A549 (cell line): ENCODE measurements around the gene ARL15. TPM values are rescaled to one million over a fixed set of nuclear protein-coding genes. Genes with fewer than 3 reads are reported as not detected.

Source experiments
- ATAC-seq, 2 experiments: fragments of 200-7000 bp in 1 of 2; fragments of >200 bp in 1 of 2; cut with Nextera tagmentation in 1 of 2; cut with Tn5 transposase in 1 of 2; 3 replicates each; pipeline versions ENCODE4 v1.8.0 to v1.9.1; 2018 to 2020; ENCODE audit warnings: mild to moderate bottlenecking in 1 of 2, moderate library complexity in 1 of 2
- CTCF ChIA-PET: fragments of 300-600 bp; sonication (Branson Sonifier 250); formaldehyde crosslinking; extraction: SDS; loops from one replicate; lab custom pipeline; 2021; ENCODE audit warnings: antibody characterized with exemption, inconsistent platforms; lab: Yijun Ruan, JAX
- POLR2A ChIA-PET: fragments of 350-600 bp; formaldehyde crosslinking; extraction: SDS; loops from one replicate; lab custom pipeline; 2021; ENCODE audit warnings: antibody characterized with exemption, inconsistent platforms; lab: Yijun Ruan, JAX
- DNase-seq, 2 experiments: peaks; one replicate each; pipeline versions ENCODE4 v3.0.0 to v3.0.0-alpha.2; 2011 to 2016; ENCODE audit warnings: low read depth in 1 of 2, low spot score in 1 of 2
- FAIRE-seq: peaks from 2 replicates; lab custom pipeline; 2011; peaks lifted over from hg19 to GRCh38; lab: Jason Lieb, UNC
- H3K27ac ChIP-seq, 2 experiments: fragments of >200 bp; sonication (Bioruptor Twin); formaldehyde crosslinking; 3 replicates each; pipeline ENCODE4 v1.5.1; 2016 to 2017
- H3K4me1 ChIP-seq: fragments of >200 bp; sonication (Bioruptor Twin); formaldehyde crosslinking; 3 replicates; pipeline ENCODE4 v1.6.1; 2016
- H3K4me2 ChIP-seq: fragments of >200 bp; sonication (Bioruptor Twin); formaldehyde crosslinking; 3 replicates; pipeline ENCODE4 v1.6.1; 2016
- H3K4me3 ChIP-seq: fragments of >200 bp; sonication (Bioruptor Twin); formaldehyde crosslinking; 3 replicates; pipeline ENCODE4 v1.5.1; 2016
- H3K9me3 ChIP-seq: fragments of >200 bp; sonication (Bioruptor Twin); formaldehyde crosslinking; 3 replicates; pipeline ENCODE4 v1.6.1; 2016
- CBX2 ChIP-seq: fragments of 200-600 bp; sonication (generic); IDR thresholded peaks from 2 replicates; pipeline ENCODE4 v1.6.1; 2016; ENCODE audit warnings: low read depth, mild to moderate bottlenecking, borderline replicate concordance
- CHD2 ChIP-seq: fragments of 150-350 bp; IDR thresholded peaks from 2 replicates; pipeline ENCODE4 v1.6.1; 2014; ENCODE audit warnings: low read length; ENCODE audit not compliant: partially characterized antibody
- EHF ChIP-seq: fragments of 250-450 bp; sonication (Bioruptor Pico); IDR thresholded peaks from 2 replicates; pipeline ENCODE4 v1.5.0; 2020; ENCODE audit warnings: mild to moderate bottlenecking
- ELK1 ChIP-seq: fragments of 150-350 bp; IDR thresholded peaks from 2 replicates; pipeline ENCODE4 v1.6.1; 2014; ENCODE audit warnings: low read depth, mild to moderate bottlenecking, low read length
- ESRRA ChIP-seq: fragments of 150-350 bp; IDR thresholded peaks from 2 replicates; pipeline ENCODE4 v1.6.1; 2014; ENCODE audit warnings: mild to moderate bottlenecking, low read length, borderline replicate concordance
- FOSB ChIP-seq: fragments of 250-450 bp; sonication (Bioruptor Pico); IDR thresholded peaks from 2 replicates; pipeline ENCODE4 v1.5.0; 2020; ENCODE audit warnings: mild to moderate bottlenecking, moderate library complexity
- FOXS1 ChIP-seq: fragments of 250-450 bp; sonication (Bioruptor Pico); IDR thresholded peaks from 2 replicates; pipeline ENCODE4 v1.5.0; 2020; ENCODE audit warnings: mild to moderate bottlenecking, moderate library complexity
- HOXA7 ChIP-seq: fragments of 250-450 bp; sonication (Bioruptor Pico); IDR thresholded peaks from 2 replicates; pipeline ENCODE4 v1.5.0; 2020; ENCODE audit warnings: mild to moderate bottlenecking, moderate library complexity
- HOXB13 ChIP-seq: fragments of 250-450 bp; sonication (Bioruptor Pico); IDR thresholded peaks from 2 replicates; pipeline ENCODE4 v1.5.0; 2020; ENCODE audit warnings: low read depth, mild to moderate bottlenecking, moderate library complexity
- HOXB5 ChIP-seq: fragments of 250-450 bp; sonication (Bioruptor Pico); IDR thresholded peaks from 2 replicates; pipeline ENCODE4 v1.5.0; 2020; ENCODE audit warnings: mild to moderate bottlenecking, moderate library complexity
- JUN ChIP-seq, 2 experiments: fragments of >200 bp; sonication (Bioruptor Twin); formaldehyde crosslinking; IDR thresholded peaks; 2 replicates in 1 of 2; 3 replicates in 1 of 2; pipeline ENCODE4 v1.6.1; 2016 to 2017
- JUNB ChIP-seq: fragments of >200 bp; sonication (Bioruptor Twin); formaldehyde crosslinking; IDR thresholded peaks from 2 replicates; pipeline ENCODE4 v1.6.1; 2016
- KDM1A ChIP-seq: fragments of 200-600 bp; sonication (generic); IDR thresholded peaks from 2 replicates; pipeline ENCODE4 v1.6.1; 2016; ENCODE audit warnings: low read depth, mild to moderate bottlenecking
- MAFK ChIP-seq: fragments of 450-650 bp; IDR thresholded peaks from 2 replicates; pipeline ENCODE4 v1.6.1; 2014; ENCODE audit not compliant: partially characterized antibody
- MAX ChIP-seq: IDR thresholded peaks from 2 replicates; pipeline ENCODE4 v1.6.1; 2012
- MAZ ChIP-seq: fragments of 150-350 bp; IDR thresholded peaks from 2 replicates; pipeline ENCODE4 v1.6.1; 2014; ENCODE audit warnings: antibody characterized with exemption, low read depth, low read length, borderline replicate concordance
- MYC ChIP-seq: IDR thresholded peaks from 2 replicates; pipeline ENCODE4 v1.6.1; 2012; ENCODE audit warnings: mild to moderate bottlenecking, inconsistent platforms, low read length, improper control_type of control experiment, borderline replicate concordance
- NPAS2 ChIP-seq: fragments of 250-450 bp; sonication (Bioruptor Pico); IDR thresholded peaks from 2 replicates; pipeline ENCODE4 v1.8.0; 2022; ENCODE audit warnings: mild to moderate bottlenecking, moderate library complexity, borderline replicate concordance
- PHF8 ChIP-seq: fragments of 200-600 bp; sonication (generic); IDR thresholded peaks from 2 replicates; pipeline ENCODE4 v1.6.1; 2016; ENCODE audit warnings: low read depth, mild to moderate bottlenecking, antibody characterized with exemption, moderate library complexity, borderline replicate concordance
- POLR2A ChIP-seq: IDR thresholded peaks from 2 replicates; pipeline ENCODE4 v1.6.1; 2012; ENCODE audit warnings: mild to moderate bottlenecking, low read length
- RARB ChIP-seq: fragments of 250-450 bp; sonication (Bioruptor Pico); IDR thresholded peaks from 2 replicates; pipeline ENCODE4 v1.8.0; 2021; ENCODE audit warnings: mild to moderate bottlenecking, moderate library complexity
- RCOR1 ChIP-seq: fragments of 150-350 bp; IDR thresholded peaks from 2 replicates; pipeline ENCODE4 v1.6.1; 2014; ENCODE audit warnings: antibody characterized with exemption, low read length, low read depth
- REST ChIP-seq: fragments of 200-600 bp; sonication (generic); IDR thresholded peaks from 2 replicates; pipeline ENCODE4 v1.6.1; 2016; ENCODE audit warnings: antibody characterized with exemption, mild to moderate bottlenecking, moderate library complexity
- RNF2 ChIP-seq: fragments of 200-600 bp; sonication (generic); IDR thresholded peaks from 2 replicates; pipeline ENCODE4 v1.6.1; 2016; ENCODE audit warnings: low read depth, mild to moderate bottlenecking, antibody characterized with exemption, moderate library complexity, borderline replicate concordance
- ZSCAN20 ChIP-seq: fragments of 250-450 bp; sonication (Bioruptor Pico); IDR thresholded peaks from 2 replicates; pipeline ENCODE4 v1.8.0; 2022; ENCODE audit warnings: mild to moderate bottlenecking, moderate library complexity
- WGBS: methylation state at CpG from one replicate; pipeline ENCODE4 v1.1.6; 2017; ENCODE audit errors: missing lambda C conversion rate; 5-methylcytosine and 5-hydroxymethylcytosine counted together
- polyA plus RNA-seq, 4 experiments: library from polyadenylated mRNA; depleted of rRNA in 3 of 4; stranded (reverse); fragments of >200 nt; fragmentation: RNase III in 1 of 4; extraction: RNeasy Plus Mini Kit Qiagen cat#74134 plus additional on column Dnase treatment in 1 of 4; gene quantifications; 2 replicates in 3 of 4; 3 replicates in 1 of 4; pipeline ENCODE4 v1.2.3, GENCODE V29; 2011 to 2017
- TF ChIP-seq, protein P1 (sequence below): fragments of >200 bp; sonication (Bioruptor Twin); formaldehyde crosslinking; IDR thresholded peaks from 2 replicates; pipeline ENCODE4 v1.6.1; 2016
- TF ChIP-seq, protein P2 (sequence below): fragments of >200 bp; sonication (Bioruptor Twin); formaldehyde crosslinking; IDR thresholded peaks from 3 replicates; pipeline ENCODE4 v1.5.1; 2016
- TF ChIP-seq, protein P3 (sequence below): fragments of 250-450 bp; sonication (Bioruptor Pico); IDR thresholded peaks from 2 replicates; pipeline ENCODE4 v1.5.0; 2020; ENCODE audit warnings: low read depth, mild to moderate bottlenecking, moderate library complexity
- TF ChIP-seq, protein P4 (sequence below): fragments of >200 bp; sonication (Bioruptor Twin); formaldehyde crosslinking; IDR thresholded peaks from 3 replicates; pipeline ENCODE4 v1.6.1; 2016

The ARL15 gene
- polyA plus RNA-seq, 2 of the 4 experiments (the other 2 are of a cell fraction) = 11.8 to 12.1 TPM

DNA sequence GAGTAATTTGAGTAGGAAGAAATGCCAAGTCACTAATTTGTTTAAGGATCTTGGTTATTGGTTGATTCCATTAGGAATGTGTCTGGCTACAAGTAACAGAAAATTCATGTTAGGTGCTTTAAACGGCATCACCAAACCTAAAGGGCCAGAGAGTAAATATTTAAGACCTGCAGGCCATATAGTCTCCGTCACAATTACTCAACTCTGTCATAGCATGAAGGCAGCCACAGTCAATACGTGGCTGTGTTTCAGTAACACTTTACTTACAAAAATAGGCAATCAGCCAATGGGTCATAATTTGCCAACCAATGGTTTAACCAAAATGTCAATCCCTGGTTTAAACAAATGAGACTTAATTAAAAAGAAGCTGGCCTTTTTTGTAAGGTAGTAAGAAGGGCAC is 98.5 kb downstream of the ARL15 start:
- TF ChIP-seq EHF (CRISPR knock-in tag) (no peak), ESRRA (no peak), HOXB5 (CRISPR knock-in tag) (no peak), HOXA7 (CRISPR knock-in tag) (no peak), REST (no peak), NPAS2 (CRISPR knock-in tag) (no peak), MAFK (no peak), RCOR1 (no peak), ELK1 (no peak), MAX (no peak)
- TF ChIP-seq, protein P1, sequence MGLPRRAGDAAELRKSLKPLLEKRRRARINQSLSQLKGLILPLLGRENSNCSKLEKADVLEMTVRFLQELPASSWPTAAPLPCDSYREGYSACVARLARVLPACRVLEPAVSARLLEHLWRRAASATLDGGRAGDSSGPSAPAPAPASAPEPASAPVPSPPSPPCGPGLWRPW = no peak
- TF ChIP-seq, protein P2, sequence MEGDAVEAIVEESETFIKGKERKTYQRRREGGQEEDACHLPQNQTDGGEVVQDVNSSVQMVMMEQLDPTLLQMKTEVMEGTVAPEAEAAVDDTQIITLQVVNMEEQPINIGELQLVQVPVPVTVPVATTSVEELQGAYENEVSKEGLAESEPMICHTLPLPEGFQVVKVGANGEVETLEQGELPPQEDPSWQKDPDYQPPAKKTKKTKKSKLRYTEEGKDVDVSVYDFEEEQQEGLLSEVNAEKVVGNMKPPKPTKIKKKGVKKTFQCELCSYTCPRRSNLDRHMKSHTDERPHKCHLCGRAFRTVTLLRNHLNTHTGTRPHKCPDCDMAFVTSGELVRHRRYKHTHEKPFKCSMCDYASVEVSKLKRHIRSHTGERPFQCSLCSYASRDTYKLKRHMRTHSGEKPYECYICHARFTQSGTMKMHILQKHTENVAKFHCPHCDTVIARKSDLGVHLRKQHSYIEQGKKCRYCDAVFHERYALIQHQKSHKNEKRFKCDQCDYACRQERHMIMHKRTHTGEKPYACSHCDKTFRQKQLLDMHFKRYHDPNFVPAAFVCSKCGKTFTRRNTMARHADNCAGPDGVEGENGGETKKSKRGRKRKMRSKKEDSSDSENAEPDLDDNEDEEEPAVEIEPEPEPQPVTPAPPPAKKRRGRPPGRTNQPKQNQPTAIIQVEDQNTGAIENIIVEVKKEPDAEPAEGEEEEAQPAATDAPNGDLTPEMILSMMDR = no peak
- TF ChIP-seq, all 56 proteins: peak for 0
- CTCF ChIA-PET = interaction anchor here (1.0 kb wide), 1 partner anchor 949 kb away, joined by 3 read pairs; no protein-coding TSS in a partner anchor
- no peak for FAIRE-seq

GRCh38 chr5:54207566-54207965 is 102.8 kb downstream of the ARL15 start:
- no peaks in the 10 kb centered on the region for H3K9me3 ChIP-seq
- no peak overlapping the region for H3K27ac ChIP-seq
- ATAC-seq = no peak
- H3K4me1 ChIP-seq = no peaks in the 10 kb centered on the region
- H3K4me2 ChIP-seq = no peak overlapping the region
- 96% methylated on average over 1 of the region's 1 CpG for WGBS
- H3K4me3 ChIP-seq = no peak overlapping the region
- CTCF ChIA-PET = interaction anchor here (0.9 to 1.4 kb wide), 3 partner anchors 11 to 27 kb away, joined by 3 to 4 read pairs (median 3); no protein-coding TSS in a partner anchor
- POLR2A ChIA-PET = no interaction called here
- TF ChIP-seq RCOR1 (no peak), CHD2 (no peak), MAZ (no peak), JUN (IDR thresholded peaks at IDR 0.05) (no peak), FOXS1 (CRISPR knock-in tag) (no peak), MYC (no peak), RNF2 (no peak), HOXB13 (no peak), RARB (CRISPR knock-in tag) (no peak), KDM1A (no peak), ZSCAN20 (no peak), NPAS2 (CRISPR knock-in tag) (no peak), PHF8 (no peak), JUNB (no peak), POLR2A (no peak), CBX2 (no peak), FOSB (CRISPR knock-in tag) (no peak), MAFK (no peak)
- TF ChIP-seq, protein P3, sequence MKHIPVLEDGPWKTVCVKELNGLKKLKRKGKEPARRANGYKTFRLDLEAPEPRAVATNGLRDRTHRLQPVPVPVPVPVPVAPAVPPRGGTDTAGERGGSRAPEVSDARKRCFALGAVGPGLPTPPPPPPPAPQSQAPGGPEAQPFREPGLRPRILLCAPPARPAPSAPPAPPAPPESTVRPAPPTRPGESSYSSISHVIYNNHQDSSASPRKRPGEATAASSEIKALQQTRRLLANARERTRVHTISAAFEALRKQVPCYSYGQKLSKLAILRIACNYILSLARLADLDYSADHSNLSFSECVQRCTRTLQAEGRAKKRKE (CRISPR knock-in tag) = no peak
- TF ChIP-seq, protein P4, sequence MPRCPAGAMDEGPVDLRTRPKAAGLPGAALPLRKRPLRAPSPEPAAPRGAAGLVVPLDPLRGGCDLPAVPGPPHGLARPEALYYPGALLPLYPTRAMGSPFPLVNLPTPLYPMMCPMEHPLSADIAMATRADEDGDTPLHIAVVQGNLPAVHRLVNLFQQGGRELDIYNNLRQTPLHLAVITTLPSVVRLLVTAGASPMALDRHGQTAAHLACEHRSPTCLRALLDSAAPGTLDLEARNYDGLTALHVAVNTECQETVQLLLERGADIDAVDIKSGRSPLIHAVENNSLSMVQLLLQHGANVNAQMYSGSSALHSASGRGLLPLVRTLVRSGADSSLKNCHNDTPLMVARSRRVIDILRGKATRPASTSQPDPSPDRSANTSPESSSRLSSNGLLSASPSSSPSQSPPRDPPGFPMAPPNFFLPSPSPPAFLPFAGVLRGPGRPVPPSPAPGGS = no peak
- FAIRE-seq = no peak
- no peak for DNase-seq

More for the DNA sequence above, 98.5 kb downstream of the ARL15 start:
- DNase-seq (no peak), ATAC-seq (no peak)
- no peak overlapping the region for H3K4me2 ChIP-seq
- no peak overlapping the region for H3K27ac ChIP-seq
- H3K9me3 ChIP-seq = no peaks in the 10 kb centered on the region
- H3K4me1 ChIP-seq = peaks cover 10% of the 10 kb centered on the region
- 87% methylated on average over 3 of the region's 3 CpGs for WGBS
- H3K4me3 ChIP-seq = no peak overlapping the region
- POLR2A ChIA-PET = no interaction called here
